Measurements from ENCODE around the gene NMU.

- no peak for TF ChIP-seq CTCF (conservative IDR thresholded peaks at IDR 0.05)
- no peak for TF ChIP-seq EZH2 (IDR thresholded peaks at IDR 0.05; ENCODE audit: low read depth)
Measured at GRCh38 chr4:55568905-55569504, 67.1 kb downstream of the NMU start.
